HG03097 (cell line): ENCODE measurements around the gene SLC22A23.

ENCODE experiments used
- ATAC-seq: cut with Tn5 transposase; IDR thresholded peaks from one replicate; pipeline ENCODE4 v1.9.1; 2021; ENCODE audit not compliant: unreplicated experiment, low FRiP score

The SLC22A23 gene

DNA sequence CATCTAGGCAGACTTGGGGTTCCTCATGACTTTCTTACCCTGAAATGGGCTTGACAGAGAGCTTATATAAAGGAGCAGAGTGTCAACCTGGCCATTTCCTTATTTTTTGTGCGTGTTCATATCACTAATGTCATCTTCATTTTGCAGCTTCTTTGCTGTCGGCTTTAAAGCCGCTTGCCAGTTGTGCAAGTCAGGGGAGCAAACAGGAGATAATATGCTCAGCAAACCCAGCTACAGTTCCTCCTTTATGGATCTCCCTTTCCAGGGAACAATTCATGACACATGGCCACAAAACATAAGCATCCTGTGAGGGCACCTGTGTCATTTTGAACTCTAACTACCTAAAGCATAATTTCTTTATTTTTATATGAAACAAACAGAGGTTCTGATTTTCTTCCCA is 222.9 kb downstream of the SLC22A23 start:
- no peak for ATAC-seq

GRCh38 chr6:3233321-3233720 is 223.5 kb downstream of the SLC22A23 start:
- no peak for ATAC-seq

- no peak for ATAC-seq
Observed at GRCh38 chr6:3232017-3232945, 224.6 kb downstream of the SLC22A23 start.

GRCh38 chr6:3231247-3232016 is 225.4 kb downstream of the SLC22A23 start:
- ATAC-seq, result no peak

GRCh38 chr6:3230900-3231246 is 226.0 kb downstream of the SLC22A23 start:
- no peak for ATAC-seq

DNA sequence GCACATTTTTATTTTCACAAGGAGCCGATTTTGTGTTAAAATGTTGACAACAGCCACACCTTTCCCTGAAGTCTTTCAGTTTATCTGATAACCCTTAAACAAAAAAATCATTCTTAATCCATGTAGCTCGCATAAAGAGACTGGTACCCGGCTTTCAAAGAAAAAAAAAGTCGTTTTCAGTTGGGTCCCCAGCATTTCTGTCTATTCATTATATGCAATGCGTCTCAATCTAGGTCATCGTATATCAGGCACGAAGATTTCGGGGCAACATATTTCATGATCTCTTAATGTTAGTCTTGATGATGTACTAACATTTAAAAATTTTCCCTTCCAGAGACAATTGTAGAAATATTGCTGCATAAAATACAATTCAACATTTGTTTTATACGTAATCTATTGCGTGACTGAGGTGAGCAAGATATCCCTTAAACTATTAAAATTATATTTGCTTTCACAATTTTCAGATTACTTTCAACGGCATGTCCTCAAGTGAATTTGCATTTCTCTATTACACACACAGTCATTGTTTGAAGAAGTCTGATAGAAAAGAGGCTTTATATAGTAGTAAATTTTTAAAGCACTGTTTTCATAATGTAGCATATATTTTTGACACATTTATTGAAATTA is 226.5 kb downstream of the SLC22A23 start:
- ATAC-seq, result no peak

DNA sequence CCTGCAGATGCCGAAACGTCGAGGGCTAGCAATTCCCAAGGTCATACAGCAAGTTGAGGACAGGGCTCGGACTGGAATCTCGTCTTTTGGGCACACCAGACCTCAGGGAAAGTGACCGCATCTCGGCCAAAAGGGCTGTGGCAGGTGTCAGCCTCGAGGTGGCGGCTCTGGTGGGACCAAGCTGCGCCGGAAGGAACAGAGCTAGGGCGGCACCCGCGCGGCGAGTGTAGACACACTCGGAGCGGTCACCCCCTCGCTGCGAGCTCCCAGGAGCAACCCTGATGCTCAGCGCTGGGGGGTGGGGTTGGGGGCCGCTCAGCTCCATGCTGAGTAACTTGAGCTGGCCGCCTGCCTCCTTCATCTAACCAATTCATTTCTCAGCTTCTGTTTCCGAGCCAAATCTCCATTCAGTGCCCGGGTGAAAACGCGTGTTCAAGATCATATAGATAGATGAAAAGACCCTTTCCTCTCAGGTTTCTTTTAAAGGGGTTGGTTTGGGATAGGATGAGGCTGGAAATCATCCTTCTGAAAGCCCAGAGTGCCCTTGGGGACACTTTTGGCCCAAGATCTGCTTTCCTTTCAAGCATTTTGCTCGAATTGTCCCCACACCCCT is 227.2 kb downstream of the SLC22A23 start:
- ATAC-seq, result no peak

DNA sequence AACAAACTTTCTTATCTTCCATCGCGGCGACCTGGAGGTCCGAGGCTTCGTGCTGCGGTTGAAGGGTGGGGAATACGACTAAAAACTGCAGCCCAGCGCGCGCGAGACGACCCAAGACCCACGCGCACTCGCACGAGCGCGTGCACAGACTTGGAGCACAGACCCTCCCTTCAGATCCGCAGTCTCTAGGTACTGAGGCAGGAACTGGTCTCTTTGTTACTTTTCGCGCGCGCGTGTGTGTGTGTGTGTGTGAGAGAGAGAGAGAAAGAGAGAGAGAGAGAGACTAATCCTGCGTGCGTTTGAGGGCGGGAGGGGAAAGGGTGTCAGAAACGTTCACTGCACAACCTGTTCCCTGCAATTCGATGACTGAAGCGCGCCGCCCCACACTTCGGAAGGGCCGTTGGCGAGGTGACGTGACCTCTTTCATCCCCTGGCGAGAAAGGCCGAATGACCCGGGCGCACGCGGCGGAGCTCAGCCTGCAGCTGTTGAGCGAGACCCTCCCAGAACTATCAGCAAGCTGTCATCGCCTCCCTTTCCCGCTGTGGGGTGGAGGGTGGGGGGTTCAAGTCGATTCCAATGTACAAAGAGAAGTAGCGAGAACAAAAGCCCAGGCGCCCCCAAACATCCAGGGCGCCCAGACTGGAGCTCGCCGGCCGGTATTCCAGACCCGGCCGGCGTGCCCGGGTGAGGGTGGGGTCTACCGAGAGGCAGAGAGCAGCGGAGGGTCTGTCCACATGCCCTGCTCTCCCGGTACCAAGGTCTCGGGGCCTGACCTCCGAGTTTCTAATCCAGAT is 227.9 kb downstream of the SLC22A23 start:
- no peak for ATAC-seq

DNA sequence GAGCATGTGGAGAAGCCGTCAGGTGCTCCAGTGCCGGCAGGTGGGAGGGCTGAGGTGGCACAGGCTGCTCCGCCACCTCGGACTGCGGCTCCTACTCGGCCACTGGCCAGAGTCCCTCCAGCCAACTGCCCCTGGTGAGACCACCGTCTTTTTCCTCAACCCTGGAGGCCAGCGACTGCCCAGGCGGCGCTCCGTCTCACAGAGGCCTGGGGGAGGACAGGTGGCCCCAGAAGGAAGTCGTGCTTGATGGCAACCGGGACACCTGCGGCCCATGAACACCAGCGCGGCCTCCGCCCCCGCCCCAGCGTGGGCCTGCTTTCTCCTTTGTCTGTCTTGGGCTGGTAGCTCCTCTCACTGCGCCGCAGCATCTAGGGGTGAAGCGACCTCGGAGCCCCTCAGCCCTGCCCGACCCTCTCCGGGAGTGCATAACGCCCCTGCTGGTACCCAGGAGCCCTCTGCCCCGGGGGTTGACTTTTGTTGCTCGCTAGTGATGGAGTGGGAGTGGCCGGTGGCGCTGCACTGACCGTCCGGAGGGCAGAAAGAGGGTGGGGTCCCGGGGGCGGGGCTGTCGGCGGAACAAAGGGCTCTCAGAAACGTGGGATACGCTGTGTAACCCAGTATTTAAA is 228.7 kb downstream of the SLC22A23 start:
- no peak for ATAC-seq

GRCh38 chr6:3227363-3228045 is 229.3 kb downstream of the SLC22A23 start, which contains the start of gene TUBB2B:
TSS of gene TUBB2B (minus strand) at chr6:3227653. CDS start at chr6:3227543, 110 bp downstream.
- ATAC-seq, result no peak

- ATAC-seq, result no peak
Observed at GRCh38 chr6:3226481-3227362, 230.1 kb downstream of the SLC22A23 start.

DNA sequence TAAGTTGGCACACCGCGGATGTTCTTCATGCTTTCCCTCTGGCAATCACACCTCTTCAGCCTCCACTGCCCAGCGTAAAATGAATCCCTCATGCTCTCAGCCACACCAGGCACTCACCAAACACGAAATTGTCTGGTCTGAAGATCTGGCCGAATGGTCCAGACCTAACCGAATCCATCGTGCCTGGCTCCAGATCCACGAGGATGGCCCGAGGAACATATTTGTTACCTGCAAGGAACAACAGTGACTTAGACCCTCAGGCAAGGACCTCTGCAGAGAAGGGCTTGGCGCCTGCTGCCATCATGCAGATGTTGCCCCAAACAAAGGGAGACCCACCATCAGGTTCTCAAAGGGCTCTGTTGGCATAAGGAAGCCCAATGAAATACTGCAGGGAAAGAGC is 230.8 kb downstream of the SLC22A23 start:
- no peak for ATAC-seq

GRCh38 chr6:3222506-3223038 is 234.3 kb downstream of the SLC22A23 start:
- ATAC-seq, result no peak

GRCh38 chr6:3221578-3221977 is 235.3 kb downstream of the SLC22A23 start:
- no peak for ATAC-seq

- ATAC-seq, result no peak
Observed at GRCh38 chr6:3220366-3220765, 236.5 kb downstream of the SLC22A23 start.
